Glomerular visceral epithelial cell (primary cell): ENCODE data around the gene THSD4.

Source experiments
- DNase-seq: peaks from one replicate; pipeline ENCODE4 v3.0.0-alpha.2; 2016; ENCODE audit errors: extremely low spot score

The THSD4 gene

GRCh38 chr15:71329497-71330260, 214.4 kb downstream of the THSD4 start:
- peak; percentile 52 for DNase-seq

GRCh38 chr15:71330638-71331162, 215.4 kb downstream of the THSD4 start:
- DNase-seq: no peak

GRCh38 chr15:71331173-71331572, 215.9 kb downstream of the THSD4 start:
- no peak for DNase-seq

- no peak for DNase-seq
Observed at GRCh38 chr15:71332431-71333004, 217.2 kb downstream of the THSD4 start.

- DNase-seq: no peak
Observed at GRCh38 chr15:71333136-71333700, 217.9 kb downstream of the THSD4 start.

GRCh38 chr15:71333839-71334238, 218.6 kb downstream of the THSD4 start:
- no peak for DNase-seq

GRCh38 chr15:71334434-71334833, 219.2 kb downstream of the THSD4 start:
- DNase-seq: no peak

GRCh38 chr15:71334873-71335272, 219.6 kb downstream of the THSD4 start:
- DNase-seq: no peak

- DNase-seq: no peak
Observed at GRCh38 chr15:71335591-71335990, 220.3 kb downstream of the THSD4 start.

GRCh38 chr15:71336671-71337070, 221.4 kb downstream of the THSD4 start:
- DNase-seq: no peak

- no peak for DNase-seq
Observed at GRCh38 chr15:71337197-71337845, 222.1 kb downstream of the THSD4 start.

GRCh38 chr15:71338265-71338664, 223.0 kb downstream of the THSD4 start:
- no peak for DNase-seq

GRCh38 chr15:71338827-71339542, 223.7 kb downstream of the THSD4 start:
- DNase-seq: no peak

GRCh38 chr15:71341811-71342550, 226.7 kb downstream of the THSD4 start:
- no peak for DNase-seq

GRCh38 chr15:71342658-71343057, 227.4 kb downstream of the THSD4 start:
- no peak for DNase-seq

- DNase-seq: no peak
Observed at GRCh38 chr15:71344316-71344715, 229.0 kb downstream of the THSD4 start.

- no peak for DNase-seq
Observed at GRCh38 chr15:71345186-71345585, 229.9 kb downstream of the THSD4 start.

- no peak for DNase-seq
Observed at GRCh38 chr15:71346464-71346863, 231.2 kb downstream of the THSD4 start.

- no peak for DNase-seq
Observed at GRCh38 chr15:71348597-71348996, 233.3 kb downstream of the THSD4 start.

GRCh38 chr15:71349336-71349735, 234.1 kb downstream of the THSD4 start:
- DNase-seq: no peak
